ENCODE results near the gene CTSK.
A peak's percentile ranks its signal among the peaks of the same experiment; 100 is the strongest.
"Not testable (repeated sequence)": the region's sequence is repeated elsewhere in the genome, so short reads cannot be mapped to it uniquely, and the experiment has no call there.

Gene CTSK

GRCh38 chr1:150808121-150808520, at the start of gene CTSK:
TSS of gene CTSK (minus strand) at chr1:150808260. CDS start at chr1:150806805, 1,455 bp downstream.
- peak in 1 of 3 donors; percentile 25 for DNase-seq

- peak; percentile 50 to 71 (median 64) for DNase-seq
These were observed 44.7 kb upstream of the CTSK start for GRCh38 chr1:150852734-150853133.

DNA sequence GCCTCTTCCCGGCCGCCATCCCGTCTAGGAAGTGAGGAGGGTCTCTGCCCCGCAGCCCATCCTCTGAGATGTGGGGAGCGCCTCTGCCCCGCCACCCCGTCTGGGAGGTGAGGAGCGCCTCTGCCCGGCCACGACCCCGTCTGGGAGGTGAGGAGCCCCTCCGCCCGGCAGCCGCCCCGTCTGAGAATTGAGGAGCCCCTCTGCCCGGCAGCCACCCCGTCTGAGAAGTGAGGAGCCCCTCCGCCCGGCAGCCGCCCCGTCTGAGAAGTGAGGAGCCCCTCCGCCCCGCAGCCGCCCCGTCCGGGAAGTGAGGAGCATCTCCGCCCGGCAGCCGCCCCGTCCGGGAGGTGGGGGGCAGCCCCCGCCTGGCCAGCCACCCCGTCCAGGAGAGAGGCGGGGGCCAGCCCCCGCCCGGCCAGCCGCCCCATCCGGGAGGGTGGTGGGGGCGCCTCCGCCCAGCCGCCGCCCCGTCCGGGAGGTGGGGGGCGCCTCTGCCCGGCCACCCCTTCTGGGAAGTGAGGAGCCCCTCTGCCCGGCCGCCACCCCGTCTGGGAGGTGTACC, 42.8 kb upstream of the CTSK start:
- DNase-seq, result not testable (repeated sequence)

DNA sequence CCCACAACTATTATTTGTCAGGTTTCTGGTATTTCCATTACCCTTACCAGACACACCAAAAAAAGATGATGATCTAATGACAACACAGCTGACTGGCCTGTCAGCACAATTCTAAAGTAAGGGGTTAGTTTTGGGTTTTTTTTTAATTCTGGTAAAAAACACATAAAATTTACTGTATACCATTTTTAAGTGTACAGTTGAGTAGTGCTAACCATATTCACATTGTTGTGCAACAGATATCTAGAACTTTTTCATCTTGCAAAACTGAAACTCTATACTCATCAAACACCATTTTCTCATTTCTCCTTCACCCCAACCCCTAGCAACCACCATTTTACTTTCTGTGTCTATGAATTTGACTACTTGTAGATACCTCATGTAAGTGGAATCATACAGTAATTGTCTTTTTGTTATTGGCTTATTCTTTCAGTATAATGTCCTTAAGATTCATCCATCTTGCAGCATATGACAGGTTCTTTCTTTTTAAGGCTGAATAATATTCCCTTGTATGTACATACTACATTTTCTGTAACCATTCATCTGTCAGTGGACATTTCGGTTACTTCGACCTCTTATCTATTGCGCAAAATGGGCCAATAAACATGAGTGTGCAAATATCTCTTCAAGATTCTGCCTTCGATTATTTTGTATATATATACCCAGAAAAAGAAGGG, 38.5 kb upstream of the CTSK start:
- DNase-seq, result peak; percentile 57 to 87 (median 67)

DNA sequence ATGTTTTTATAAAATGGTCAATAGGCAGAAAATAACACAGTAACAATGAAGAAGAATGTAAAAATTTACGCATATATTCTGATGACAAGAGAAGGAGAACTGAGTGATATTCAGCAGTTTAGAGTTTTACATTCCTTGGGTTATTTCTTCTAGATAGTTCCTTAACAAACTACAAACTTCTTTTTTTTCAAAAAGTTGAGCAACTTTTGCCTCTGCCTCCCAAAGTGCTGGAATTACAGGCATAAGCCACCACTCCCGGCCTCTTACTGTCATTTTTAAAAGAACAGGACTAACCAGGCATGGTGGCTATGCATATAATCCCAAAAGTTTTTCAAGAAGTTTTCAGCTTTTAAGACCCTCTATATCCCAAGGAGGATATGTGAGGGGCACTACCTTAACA, 35.4 kb upstream of the CTSK start:
- DNase-seq, result peak; percentile 27 to 50 (median 49)

- DNase-seq, result no peak
These were observed 34.9 kb upstream of the CTSK start for GRCh38 chr1:150842964-150843363.

- DNase-seq, result no peak
These were observed 34.3 kb upstream of the CTSK start for GRCh38 chr1:150842343-150842742.

GRCh38 chr1:150841626-150842025, 33.6 kb upstream of the CTSK start:
- no peak for DNase-seq

DNA sequence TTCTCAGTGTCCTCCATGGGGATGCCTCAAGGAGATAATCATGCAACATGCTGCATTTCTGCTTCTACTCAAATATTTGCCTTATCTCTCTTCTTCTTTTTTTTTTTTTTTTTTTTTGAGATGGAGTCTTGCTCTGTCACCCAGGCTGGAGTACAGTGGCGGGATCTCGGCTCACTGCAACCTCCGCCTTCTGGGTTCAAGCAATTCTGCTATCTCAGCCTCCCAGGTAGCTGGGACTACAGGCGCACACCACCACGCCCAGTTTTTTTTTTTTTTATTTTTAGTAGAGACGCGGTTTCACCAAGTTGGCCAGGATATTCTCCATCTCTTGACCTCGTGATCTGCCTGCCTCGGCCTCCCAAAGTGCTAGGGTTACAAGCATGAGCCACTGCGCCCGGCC, 32.8 kb upstream of the CTSK start:
- DNase-seq, result not testable (repeated sequence)

- DNase-seq, result no peak
These were observed 28.2 kb upstream of the CTSK start for GRCh38 chr1:150836129-150836773.

- not testable (repeated sequence) for DNase-seq
These were observed 25.9 kb upstream of the CTSK start for GRCh38 chr1:150833961-150834360.

DNA sequence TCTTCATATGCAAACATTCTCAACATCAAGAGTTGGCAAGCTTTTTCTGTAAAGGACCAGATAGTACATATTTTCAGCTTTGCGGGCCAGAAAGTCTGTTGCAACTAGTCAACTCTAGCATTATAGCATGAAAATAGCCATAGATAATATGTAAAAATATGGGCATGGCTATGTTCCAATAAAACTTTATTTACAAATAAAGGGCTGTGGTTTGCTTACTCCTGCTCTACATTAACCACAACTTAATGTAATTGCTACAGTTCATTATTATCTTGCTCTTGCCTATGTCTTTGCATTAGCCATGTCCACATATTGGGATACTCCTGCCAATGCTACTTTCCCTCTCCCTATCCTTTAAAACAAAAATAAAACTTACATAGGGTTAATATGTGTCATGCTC, 24.5 kb upstream of the CTSK start:
- DNase-seq, result no peak

- DNase-seq, result no peak
These were observed 21.7 kb upstream of the CTSK start for GRCh38 chr1:150829751-150830150.

DNA sequence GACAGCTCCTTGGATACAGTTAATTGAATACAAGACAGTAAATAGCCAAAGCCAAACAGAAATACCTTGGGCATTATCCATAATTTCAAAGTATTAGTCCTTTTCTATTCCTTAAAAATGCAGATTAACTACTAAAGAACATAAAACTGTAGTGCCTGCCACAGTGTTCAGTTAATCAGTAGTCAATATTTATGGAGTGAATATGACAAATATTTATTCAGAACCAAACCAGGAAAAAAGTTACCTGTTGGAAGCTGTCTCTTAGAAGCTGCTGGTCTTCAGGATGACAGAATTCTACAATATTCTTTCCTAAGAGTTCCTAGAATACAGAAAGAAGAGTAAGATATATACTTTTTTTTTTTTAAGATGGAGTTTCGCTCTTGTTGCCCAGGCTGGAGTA, 18.2 kb upstream of the CTSK start:
- no peak for DNase-seq

- DNase-seq, result peak in 2 of 3 donors; percentile 20 to 35
These were observed 12.9 kb upstream of the CTSK start for GRCh38 chr1:150820730-150821512.

GRCh38 chr1:150815871-150816270, 7.8 kb upstream of the CTSK start:
- DNase-seq, result no peak

DNA sequence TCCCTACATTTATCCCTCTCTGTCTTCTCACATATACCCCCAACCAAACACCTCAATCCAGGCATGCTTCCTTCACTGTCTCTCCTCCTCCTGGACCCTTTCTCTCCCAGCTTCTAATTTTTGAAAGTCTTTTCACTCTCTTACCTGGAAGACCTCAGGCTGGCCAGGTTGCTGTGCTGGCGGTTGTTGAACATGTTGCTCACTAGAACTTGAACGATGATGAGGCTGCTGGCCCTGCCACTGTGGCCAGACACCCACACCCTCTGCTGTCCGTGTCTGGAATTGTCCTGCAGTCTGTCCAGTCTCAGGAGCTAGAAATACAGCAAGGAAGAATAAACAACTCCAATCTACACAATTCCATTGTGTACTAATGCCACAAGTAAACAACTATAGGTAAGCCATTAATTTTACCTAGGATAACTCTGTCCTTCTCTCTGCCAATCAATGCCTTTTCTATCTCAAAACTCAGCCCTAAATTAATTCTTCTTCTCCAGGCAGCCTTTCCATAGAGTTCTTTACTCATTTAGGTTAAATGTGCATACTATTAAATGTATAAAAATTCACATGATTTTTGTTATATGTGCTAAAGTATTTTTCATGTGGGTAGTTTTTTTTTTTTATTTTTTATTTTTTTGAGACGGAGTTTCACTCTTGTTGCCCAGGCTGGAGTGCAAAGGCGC, 5.1 kb upstream of the CTSK start:
- peak; percentile 74 to 81 (median 80) for DNase-seq

DNA sequence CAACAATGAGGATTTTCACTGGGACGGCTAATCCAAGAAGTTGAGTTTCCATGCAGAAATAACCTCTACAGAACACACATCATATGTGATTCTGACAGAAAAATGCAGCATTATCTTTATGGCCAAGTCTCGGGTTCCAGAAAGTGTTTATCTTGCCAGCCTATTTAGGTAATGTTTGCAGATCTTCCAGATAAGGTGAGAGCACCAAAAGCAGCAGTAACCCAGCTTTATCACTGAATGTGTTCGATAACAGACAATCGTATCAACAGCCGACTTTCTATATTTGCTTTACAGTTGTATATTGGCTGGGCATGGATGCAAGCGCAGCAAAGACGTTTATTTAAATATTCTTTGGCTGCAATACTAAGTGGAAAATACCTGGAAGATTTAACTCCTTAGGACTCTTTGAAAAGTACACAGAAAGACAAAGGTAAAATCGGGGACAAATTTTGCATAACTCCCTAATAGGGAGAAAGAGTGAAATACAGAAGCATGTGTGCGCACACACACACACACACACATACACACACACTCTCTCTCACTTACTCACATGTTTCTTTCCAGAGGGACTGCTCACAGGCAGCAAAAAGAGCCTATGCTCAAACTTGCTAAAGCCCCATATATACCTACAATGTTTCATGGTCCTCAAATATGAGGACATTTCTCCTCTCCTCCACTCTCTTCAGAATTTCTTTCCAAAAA, 3.0 kb upstream of the CTSK start:
- no peak for DNase-seq

DNA sequence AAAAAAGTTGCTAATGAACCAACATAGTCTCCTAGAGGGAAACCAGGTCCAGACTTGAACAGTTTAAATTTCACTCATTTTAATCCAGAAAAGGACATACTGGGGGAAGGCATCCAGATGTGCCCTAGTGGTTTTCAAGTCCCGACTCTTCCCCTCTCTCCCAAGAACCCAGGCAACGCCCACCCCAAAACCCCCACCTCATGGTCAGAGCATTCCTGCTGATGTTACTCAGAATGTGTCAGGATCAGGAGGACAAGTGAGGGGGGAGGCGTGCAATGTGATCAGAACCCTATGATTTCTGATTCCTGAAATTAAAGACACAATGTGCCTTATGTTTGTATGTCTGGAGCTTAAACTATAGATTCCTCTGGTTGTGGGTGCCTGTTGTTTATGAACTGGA, 1.6 kb upstream of the CTSK start:
- peak in 2 of 3 donors; percentile 25 to 64 for DNase-seq

DNA sequence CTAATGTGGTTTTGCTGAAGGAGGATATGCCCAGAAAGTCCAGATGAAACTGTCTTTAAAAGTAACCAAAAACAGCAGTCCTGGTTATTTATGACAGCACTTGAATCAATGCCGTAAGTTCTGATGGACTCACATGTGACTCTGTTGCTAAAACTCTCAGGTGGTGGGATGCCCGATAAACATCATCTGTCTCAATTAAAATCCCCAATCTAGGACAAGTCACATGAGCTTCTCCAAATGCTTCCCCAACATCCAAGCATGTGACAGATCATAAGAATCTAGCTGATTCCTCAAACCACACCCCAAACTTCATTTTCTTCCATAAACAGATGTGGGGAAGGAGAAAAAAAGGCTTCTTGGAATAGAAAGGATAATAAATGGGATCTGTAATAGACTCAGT, 786 bp upstream of the CTSK start:
- peak in 2 of 3 donors; percentile 29 to 36 for DNase-seq

GRCh38 chr1:150807249-150808023, 624 bp downstream of the CTSK start:
- peak; percentile 52 to 74 (median 67) for DNase-seq

All from suppressor macrophage treated with lipopolysaccharide for 1 hour (primary cell).